ENCODE results near the gene PRKN.

DNA sequence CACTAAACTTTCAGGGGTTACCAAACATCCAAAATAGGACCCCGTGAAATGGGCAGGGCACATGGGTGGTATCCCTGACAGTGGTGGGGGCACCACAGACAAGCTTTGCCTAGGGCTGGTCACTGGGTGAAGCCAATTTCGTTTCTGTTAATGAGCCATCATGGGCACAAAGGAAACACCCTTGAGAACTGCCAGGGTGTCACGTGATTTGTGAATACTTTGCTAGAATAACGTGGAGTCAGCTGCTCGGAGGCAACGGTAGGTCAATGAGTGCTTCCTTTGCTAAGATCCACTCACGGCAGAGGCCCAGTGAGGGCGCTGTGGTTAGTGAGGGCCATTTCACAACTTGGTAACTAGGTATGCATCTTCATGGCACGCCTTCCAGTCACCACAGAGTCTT lies 1366.0 kb downstream of the PRKN start:
- TF ChIP-seq, protein P1, sequence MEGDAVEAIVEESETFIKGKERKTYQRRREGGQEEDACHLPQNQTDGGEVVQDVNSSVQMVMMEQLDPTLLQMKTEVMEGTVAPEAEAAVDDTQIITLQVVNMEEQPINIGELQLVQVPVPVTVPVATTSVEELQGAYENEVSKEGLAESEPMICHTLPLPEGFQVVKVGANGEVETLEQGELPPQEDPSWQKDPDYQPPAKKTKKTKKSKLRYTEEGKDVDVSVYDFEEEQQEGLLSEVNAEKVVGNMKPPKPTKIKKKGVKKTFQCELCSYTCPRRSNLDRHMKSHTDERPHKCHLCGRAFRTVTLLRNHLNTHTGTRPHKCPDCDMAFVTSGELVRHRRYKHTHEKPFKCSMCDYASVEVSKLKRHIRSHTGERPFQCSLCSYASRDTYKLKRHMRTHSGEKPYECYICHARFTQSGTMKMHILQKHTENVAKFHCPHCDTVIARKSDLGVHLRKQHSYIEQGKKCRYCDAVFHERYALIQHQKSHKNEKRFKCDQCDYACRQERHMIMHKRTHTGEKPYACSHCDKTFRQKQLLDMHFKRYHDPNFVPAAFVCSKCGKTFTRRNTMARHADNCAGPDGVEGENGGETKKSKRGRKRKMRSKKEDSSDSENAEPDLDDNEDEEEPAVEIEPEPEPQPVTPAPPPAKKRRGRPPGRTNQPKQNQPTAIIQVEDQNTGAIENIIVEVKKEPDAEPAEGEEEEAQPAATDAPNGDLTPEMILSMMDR (IDR thresholded peaks at IDR 0.05): no peak
- no peak for TF ChIP-seq POLR2A (IDR thresholded peaks at IDR 0.05)
